GM12874 (cell line): ENCODE measurements around the gene SMPD3.

Experiments used
- TF ChIP-seq, protein P1 (sequence below): IDR thresholded peaks from 2 replicates; pipeline ENCODE4 v1.5.1; 2011; ENCODE audit warnings: low read depth, mild to moderate bottlenecking, control low read depth, low read length, moderate library complexity; ENCODE audit not compliant: insufficient read depth

Gene SMPD3

DNA sequence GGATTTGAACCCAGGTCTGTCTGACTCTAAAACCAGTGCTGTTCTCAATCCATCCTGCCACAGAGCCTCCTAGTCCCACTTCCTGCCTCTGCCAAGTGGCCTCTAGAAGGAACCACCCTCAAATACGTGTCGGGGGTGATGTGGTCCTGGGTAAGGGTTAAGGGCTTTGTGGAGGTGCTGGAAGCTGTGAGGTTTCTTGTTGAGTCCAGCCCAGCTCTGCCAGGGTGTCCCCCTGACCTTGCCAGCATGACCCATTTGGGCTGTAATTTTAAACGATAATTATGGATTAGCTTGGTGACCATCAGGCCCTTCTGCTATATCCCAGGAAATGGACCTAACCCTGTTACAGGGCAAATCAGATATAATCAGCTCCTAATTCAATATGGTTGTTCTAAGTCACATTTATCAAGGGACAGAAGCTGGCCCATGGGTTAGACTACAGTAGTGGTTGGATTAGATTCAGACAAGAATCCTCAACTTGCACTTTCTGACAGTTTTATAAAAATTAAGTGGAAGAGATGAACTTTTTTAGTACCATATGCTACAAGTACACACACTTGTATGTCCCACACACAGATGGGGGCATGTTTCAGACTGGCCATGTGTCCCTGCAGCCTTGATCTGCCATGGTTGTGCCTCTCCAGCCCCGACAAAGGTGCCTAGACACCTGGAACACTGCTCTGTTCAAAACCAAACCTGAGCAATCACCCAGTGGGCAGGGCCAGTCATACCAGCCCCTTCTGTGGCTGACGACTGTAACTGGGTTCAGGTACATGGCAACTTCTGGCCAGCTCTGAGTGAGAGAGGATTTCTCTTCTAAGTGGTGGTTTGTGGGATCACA is 48.0 kb downstream of the SMPD3 start:
- TF ChIP-seq, protein P1, sequence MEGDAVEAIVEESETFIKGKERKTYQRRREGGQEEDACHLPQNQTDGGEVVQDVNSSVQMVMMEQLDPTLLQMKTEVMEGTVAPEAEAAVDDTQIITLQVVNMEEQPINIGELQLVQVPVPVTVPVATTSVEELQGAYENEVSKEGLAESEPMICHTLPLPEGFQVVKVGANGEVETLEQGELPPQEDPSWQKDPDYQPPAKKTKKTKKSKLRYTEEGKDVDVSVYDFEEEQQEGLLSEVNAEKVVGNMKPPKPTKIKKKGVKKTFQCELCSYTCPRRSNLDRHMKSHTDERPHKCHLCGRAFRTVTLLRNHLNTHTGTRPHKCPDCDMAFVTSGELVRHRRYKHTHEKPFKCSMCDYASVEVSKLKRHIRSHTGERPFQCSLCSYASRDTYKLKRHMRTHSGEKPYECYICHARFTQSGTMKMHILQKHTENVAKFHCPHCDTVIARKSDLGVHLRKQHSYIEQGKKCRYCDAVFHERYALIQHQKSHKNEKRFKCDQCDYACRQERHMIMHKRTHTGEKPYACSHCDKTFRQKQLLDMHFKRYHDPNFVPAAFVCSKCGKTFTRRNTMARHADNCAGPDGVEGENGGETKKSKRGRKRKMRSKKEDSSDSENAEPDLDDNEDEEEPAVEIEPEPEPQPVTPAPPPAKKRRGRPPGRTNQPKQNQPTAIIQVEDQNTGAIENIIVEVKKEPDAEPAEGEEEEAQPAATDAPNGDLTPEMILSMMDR, result no peak

DNA sequence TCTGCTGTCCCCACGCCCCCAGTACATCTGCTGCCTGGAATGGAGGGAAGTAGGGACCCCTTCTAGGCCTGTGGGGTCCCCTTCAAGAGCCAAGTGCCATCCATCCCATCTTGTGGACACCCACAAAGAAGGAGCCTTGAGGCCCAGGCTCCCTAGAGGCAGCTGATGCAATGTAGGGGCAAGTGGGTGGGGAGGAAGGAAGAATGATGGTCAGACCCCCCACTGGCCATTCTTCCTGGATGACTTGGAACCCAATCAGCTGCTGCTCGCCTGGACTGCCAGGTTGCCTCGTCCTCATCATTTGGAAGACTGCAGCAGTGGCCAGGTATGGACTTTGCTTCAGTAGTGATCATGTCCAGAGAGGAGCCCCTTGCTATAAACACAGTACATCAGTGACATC is 48.9 kb downstream of the SMPD3 start:
- TF ChIP-seq, protein P1, result no peak

DNA sequence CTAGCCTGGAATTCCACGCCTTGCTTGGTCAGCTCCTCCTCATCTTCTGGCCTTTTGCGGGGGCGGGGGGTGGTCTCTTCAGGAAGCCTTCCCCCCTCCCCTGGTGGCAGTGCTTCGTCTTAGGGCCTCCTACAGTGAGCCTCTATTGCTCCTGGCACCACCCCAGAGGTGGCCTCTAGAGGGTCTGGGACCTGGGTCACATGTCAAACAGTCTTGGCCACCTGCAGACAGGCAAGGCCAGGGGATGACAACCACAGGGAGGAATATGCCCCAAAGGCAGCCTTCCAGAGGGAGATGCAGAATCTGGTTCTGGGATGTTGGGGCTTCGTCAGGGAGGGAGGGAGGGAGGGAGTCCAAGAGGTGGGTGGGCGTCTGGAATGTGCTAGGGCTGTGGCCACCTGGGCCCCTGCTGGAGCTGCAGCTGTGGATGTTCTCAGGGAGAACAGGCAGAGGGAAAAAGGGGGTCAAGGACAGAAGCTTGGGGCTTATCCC is 50.6 kb downstream of the SMPD3 start:
- TF ChIP-seq, protein P1, result no peak

DNA sequence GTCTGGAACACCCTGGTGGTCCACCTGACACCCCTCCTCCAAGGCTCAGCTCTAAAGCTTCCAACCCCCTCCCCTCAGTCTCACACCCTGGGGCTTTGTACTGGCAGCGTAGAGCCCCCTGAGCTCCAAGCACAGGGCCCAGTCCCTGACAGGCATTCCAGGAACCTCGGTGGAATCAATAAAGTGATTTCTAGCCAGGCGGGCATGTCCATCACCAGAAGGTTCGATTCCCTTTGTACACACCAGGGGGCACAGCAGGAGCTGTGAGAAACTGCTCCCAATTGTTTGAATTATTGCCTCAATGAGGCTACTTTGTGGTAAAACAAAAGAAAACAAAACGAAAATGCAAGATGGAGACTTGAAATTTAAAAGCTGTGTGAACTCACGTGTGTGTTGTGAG is 51.8 kb downstream of the SMPD3 start:
- TF ChIP-seq, protein P1, result peak; percentile 67

DNA sequence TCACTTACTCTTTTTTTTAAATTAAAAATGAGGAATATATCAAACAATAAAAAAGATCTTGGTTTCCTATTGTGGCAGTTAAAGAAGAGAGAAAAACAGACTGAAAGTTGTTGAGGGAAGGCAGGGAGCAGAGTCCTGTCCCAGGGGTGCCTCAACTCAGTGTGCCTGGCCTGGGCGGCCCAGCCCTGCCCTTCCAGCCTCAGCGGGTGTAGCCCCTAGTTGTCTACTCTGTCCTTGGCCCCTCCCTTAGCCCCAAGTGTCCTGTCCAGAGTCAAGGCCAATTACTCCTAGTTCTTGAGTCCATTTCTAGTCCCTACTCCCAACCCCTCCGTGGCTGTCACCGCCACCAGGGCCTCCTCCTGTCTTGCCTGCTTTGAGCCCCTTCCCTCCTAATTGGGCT is 52.5 kb downstream of the SMPD3 start:
- TF ChIP-seq, protein P1, result no peak

GRCh38 chr16:68395167-68395786 is 53.0 kb downstream of the SMPD3 start:
- TF ChIP-seq, protein P1, result no peak

GRCh38 chr16:68393333-68393732 is 55.0 kb downstream of the SMPD3 start:
- TF ChIP-seq, protein P1, result no peak
